Liver (tissue), 9 donors: ENCODE results near the gene MRFAP1. TPM values are rescaled to one million over a fixed set of nuclear protein-coding genes. Genes with fewer than 3 reads are reported as not detected.

Experiments
- DNase-seq: peaks from one replicate; pipeline ENCODE4 v3.0.0-alpha.2; 2017; ENCODE audit warnings: low spot score
- H3K27ac ChIP-seq, 2 donors: one replicate each; pipeline ENCODE4 v1.7.0; 2013; ENCODE audit warnings: inconsistent platforms in 2 of 2, low read length in 2 of 2, control low read depth in 1 of 2, low read depth in 1 of 2, mild to moderate bottlenecking in 1 of 2
- H3K27me3 ChIP-seq, 4 donors: one replicate each; pipeline versions ENCODE4 v1.6.1 to v1.7.0; 2013; ENCODE audit warnings: low read length in 3 of 4, inconsistent platforms in 1 of 4, mild to moderate bottlenecking in 1 of 4, moderate library complexity in 1 of 4; ENCODE audit not compliant: control insufficient read depth in 4 of 4, insufficient read depth in 4 of 4
- H3K36me3 ChIP-seq, 4 donors: one replicate each; pipeline versions ENCODE4 v1.6.1 to v1.7.0; 2013; ENCODE audit warnings: low read length in 3 of 4, mild to moderate bottlenecking in 3 of 4, low read depth in 1 of 4, moderate library complexity in 1 of 4; ENCODE audit not compliant: control insufficient read depth in 4 of 4, insufficient read depth in 3 of 4
- H3K4me1 ChIP-seq, 4 donors: one replicate each; pipeline versions ENCODE4 v1.6.1 to v1.7.0; 2013; ENCODE audit warnings: low read length in 3 of 4, mild to moderate bottlenecking in 3 of 4, moderate library complexity in 1 of 4; ENCODE audit not compliant: control insufficient read depth in 4 of 4, insufficient read depth in 4 of 4
- H3K4me3 ChIP-seq, 3 donors: one replicate each; pipeline versions ENCODE4 v1.6.1 to v1.7.0; 2013; ENCODE audit warnings: low read length in 3 of 3, control low read depth in 1 of 3, low read depth in 1 of 3, mild to moderate bottlenecking in 1 of 3
- H3K9ac ChIP-seq, 2 donors: one replicate each; pipeline ENCODE4 v1.7.0; 2013; ENCODE audit warnings: low read length in 2 of 2, mild to moderate bottlenecking in 2 of 2, moderate library complexity in 2 of 2, control low read depth in 1 of 2, low read depth in 1 of 2
- H3K9me3 ChIP-seq, 4 donors: one replicate each; pipeline versions ENCODE4 v1.6.1 to v1.7.0; 2013; ENCODE audit warnings: low read length in 3 of 4; ENCODE audit not compliant: control insufficient read depth in 4 of 4
- EGR1 ChIP-seq, 2 donors: IDR thresholded peaks; 2 replicates each; pipeline ENCODE4 v1.6.1; 2016 to 2018; ENCODE audit warnings: antibody characterized with exemption in 2 of 2, low read depth in 2 of 2
- FOXA2 ChIP-seq: IDR thresholded peaks from 2 replicates; pipeline ENCODE4 v1.6.1; 2016; ENCODE audit warnings: antibody characterized with exemption
- GABPA ChIP-seq, 2 donors: IDR thresholded peaks in 1 of 2; conservative IDR thresholded peaks in 1 of 2; 2 replicates each; pipeline ENCODE4 v1.6.1; 2016; ENCODE audit warnings: antibody characterized with exemption in 2 of 2, mild to moderate bottlenecking in 1 of 2, moderate library complexity in 1 of 2
- HNF4A ChIP-seq, 2 donors: conservative IDR thresholded peaks; 2 replicates each; pipeline ENCODE4 v1.6.1; 2016; ENCODE audit warnings: antibody characterized with exemption in 2 of 2, mild to moderate bottlenecking in 2 of 2
- RAD21 ChIP-seq, 2 donors: IDR thresholded peaks; 2 replicates each; pipeline ENCODE4 v1.6.1; 2016; ENCODE audit warnings: antibody characterized with exemption in 2 of 2, mild to moderate bottlenecking in 2 of 2
- RXRA ChIP-seq, 2 donors: IDR thresholded peaks; 2 replicates each; pipeline ENCODE4 v1.6.1; 2017 to 2018; ENCODE audit warnings: antibody characterized with exemption in 2 of 2, mild to moderate bottlenecking in 1 of 2
- TAF1 ChIP-seq: conservative IDR thresholded peaks from 2 replicates; pipeline ENCODE4 v1.6.1; 2016; ENCODE audit warnings: antibody characterized with exemption, mild to moderate bottlenecking
- WGBS: extraction: QIAGEN DNeasy Blood & Tissue Kit; methylation state at CpG from one replicate; pipeline ENCODE4 v1.1.7; 2013; 5-methylcytosine and 5-hydroxymethylcytosine counted together
- polyA plus RNA-seq, 2 donors: library from polyadenylated mRNA; stranded (reverse) in 1 of 2; unstranded in 1 of 2; fragments of 200-250 nt in 1 of 2; fragments of >200 nt in 1 of 2; fragmentation: Nextera tagmentation in 1 of 2; extraction: Ambion mirVana in 1 of 2; gene quantifications; one replicate each; pipeline versions ENCODE4 v1.2.1 to v1.2.3, GENCODE V29; 2013 to 2015
- total RNA-seq, 2 donors: library from RNA; depleted of rRNA; stranded (reverse); fragments of >200 nt; gene quantifications; one replicate each; pipeline ENCODE4 v1.2.3, GENCODE V29; 2014
- TF ChIP-seq, protein P1 (sequence below): IDR thresholded peaks from 2 replicates; pipeline ENCODE4 v1.6.1; 2016; ENCODE audit warnings: antibody characterized with exemption, mild to moderate bottlenecking
- TF ChIP-seq, protein P2 (sequence below): IDR thresholded peaks from 2 replicates; pipeline ENCODE4 v1.6.1; 2016; ENCODE audit warnings: antibody characterized with exemption
- TF ChIP-seq, protein P3 (sequence below): IDR thresholded peaks from 2 replicates; pipeline ENCODE4 v1.6.1; 2016; ENCODE audit warnings: antibody characterized with exemption
- donor health status: healthy.
- donor health status: healthy.
- donor health status: healthy.
- donor health status: healthy.
- donor health status: healthy.

MRFAP1 gene
- total and polyA plus RNA-seq, 4 donors = 78.5 to 176 (median 104) TPM

DNA sequence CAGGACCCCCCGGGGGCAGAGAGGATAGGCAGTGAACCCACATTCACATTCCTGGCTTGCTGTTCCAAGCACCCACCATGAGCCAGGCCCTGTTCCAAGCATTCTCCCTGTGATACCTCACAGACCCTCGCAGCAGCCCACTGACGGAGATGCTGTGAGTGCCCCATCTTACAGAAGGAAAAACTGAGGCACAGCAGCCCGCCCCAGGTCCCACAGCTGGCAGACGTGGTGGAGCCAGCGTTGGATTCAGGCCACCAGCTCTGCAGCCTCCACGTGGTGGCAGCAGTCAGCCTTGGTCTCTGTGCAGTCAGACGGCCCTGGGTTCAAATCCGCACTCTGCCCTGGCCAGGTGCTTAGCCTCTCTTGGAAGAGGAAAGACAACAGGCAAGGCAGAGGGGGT, 48.7 kb upstream of the MRFAP1 start (continued):
- TF ChIP-seq RXRA (IDR thresholded peaks at IDR 0.05) (no peak), HNF4A (conservative IDR thresholded peaks at IDR 0.05) (no peak), TAF1 (no peak)

DNA sequence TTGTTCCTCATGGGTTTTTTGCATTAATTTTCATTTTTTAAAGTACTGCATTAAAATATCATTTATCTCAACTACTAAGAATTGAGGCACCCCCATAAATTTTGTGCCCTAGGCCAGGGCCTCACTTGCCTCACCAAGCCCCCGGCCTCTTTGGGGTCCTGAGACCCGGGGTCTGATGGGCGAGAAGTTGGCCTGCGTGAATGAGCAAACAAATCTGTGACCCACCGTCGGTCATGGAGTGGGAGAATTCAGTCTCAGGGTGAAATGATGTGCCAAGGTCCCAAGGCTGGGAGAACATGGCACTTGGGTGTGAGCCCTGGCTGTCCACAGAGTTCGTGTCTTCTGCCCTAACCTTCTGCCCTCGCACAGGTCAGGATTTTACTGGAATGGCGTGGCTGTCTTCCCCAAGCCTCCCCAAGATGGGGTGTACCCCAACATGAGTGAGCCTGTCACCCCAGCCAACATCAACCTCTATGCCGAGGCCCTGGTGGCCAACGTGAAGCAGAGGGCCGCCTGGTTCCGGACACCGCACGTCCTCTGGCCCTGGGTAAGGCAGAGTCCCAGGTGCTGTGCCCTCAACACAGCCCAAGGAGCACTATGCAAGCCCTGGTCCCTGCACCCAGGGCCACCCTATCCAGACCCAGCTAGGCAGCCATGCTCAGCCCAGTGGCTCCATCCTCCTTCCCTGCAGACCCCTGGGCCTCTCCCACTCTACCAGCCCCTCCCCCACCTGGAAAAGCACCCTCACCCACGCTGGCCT, 47.5 kb upstream of the MRFAP1 start:
- no peaks in the 10 kb centered on the region for H3K27me3 ChIP-seq
- H3K27ac ChIP-seq = no peak overlapping the region
- no peak overlapping the region for H3K4me3 ChIP-seq
- no peaks in the 10 kb centered on the region for H3K9me3 ChIP-seq
- no peak for DNase-seq
- 97% methylated on average over 16 of the region's 16 CpGs for WGBS
- H3K9ac ChIP-seq = no peak overlapping the region
- peaks cover 1 to 27% (median 4%) of the 10 kb centered on the region in 4 donors for H3K36me3 ChIP-seq
- TF ChIP-seq, protein P1, sequence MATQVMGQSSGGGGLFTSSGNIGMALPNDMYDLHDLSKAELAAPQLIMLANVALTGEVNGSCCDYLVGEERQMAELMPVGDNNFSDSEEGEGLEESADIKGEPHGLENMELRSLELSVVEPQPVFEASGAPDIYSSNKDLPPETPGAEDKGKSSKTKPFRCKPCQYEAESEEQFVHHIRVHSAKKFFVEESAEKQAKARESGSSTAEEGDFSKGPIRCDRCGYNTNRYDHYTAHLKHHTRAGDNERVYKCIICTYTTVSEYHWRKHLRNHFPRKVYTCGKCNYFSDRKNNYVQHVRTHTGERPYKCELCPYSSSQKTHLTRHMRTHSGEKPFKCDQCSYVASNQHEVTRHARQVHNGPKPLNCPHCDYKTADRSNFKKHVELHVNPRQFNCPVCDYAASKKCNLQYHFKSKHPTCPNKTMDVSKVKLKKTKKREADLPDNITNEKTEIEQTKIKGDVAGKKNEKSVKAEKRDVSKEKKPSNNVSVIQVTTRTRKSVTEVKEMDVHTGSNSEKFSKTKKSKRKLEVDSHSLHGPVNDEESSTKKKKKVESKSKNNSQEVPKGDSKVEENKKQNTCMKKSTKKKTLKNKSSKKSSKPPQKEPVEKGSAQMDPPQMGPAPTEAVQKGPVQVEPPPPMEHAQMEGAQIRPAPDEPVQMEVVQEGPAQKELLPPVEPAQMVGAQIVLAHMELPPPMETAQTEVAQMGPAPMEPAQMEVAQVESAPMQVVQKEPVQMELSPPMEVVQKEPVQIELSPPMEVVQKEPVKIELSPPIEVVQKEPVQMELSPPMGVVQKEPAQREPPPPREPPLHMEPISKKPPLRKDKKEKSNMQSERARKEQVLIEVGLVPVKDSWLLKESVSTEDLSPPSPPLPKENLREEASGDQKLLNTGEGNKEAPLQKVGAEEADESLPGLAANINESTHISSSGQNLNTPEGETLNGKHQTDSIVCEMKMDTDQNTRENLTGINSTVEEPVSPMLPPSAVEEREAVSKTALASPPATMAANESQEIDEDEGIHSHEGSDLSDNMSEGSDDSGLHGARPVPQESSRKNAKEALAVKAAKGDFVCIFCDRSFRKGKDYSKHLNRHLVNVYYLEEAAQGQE = no peak
- no peak for TF ChIP-seq HNF4A (conservative IDR thresholded peaks at IDR 0.05)
- no peaks in the 10 kb centered on the region for H3K4me1 ChIP-seq

DNA sequence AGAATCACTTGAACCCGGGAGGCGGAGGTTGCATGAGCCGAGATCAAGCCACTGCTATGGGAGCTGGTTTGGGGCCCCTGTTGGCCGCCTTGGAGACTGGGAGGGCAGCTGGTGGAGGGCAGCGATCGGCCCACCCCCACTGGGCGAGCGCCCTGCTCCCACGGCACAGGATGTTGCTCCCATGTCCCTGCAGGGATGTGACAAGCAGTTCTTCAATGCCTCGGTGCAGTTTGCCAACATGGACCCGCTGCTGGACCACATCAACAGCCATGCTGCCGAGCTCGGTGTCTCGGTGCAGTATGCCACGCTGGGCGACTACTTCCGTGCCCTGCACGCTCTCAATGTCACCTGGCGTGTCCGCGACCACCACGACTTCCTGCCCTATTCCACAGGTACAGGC, 46.1 kb upstream of the MRFAP1 start:
- WGBS = 97% methylated on average over 22 of the region's 22 CpGs
- Histone ChIP-seq H3K9me3 (no peaks in the 10 kb centered on the region), H3K36me3 (peaks cover 1 to 23% (median 7%) of the 10 kb centered on the region in 4 donors), H3K27ac (no peak overlapping the region), H3K9ac (no peak overlapping the region), H3K27me3 (no peaks in the 10 kb centered on the region), H3K4me3 (no peak overlapping the region), H3K4me1 (no peaks in the 10 kb centered on the region)
- no peak for DNase-seq
- TF ChIP-seq, protein P2, sequence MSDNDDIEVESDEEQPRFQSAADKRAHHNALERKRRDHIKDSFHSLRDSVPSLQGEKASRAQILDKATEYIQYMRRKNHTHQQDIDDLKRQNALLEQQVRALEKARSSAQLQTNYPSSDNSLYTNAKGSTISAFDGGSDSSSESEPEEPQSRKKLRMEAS = no peak
- TF ChIP-seq FOXA2 (no peak), RAD21 (IDR thresholded peaks at IDR 0.05) (no peak), GABPA (IDR thresholded peaks at IDR 0.05 in 1 of 2, conservative IDR thresholded peaks at IDR 0.05 in 1 of 2) (no peak), EGR1 (IDR thresholded peaks at IDR 0.05; ENCODE audit: low read depth in 2 of 2) (no peak)
- TF ChIP-seq, protein P3, sequence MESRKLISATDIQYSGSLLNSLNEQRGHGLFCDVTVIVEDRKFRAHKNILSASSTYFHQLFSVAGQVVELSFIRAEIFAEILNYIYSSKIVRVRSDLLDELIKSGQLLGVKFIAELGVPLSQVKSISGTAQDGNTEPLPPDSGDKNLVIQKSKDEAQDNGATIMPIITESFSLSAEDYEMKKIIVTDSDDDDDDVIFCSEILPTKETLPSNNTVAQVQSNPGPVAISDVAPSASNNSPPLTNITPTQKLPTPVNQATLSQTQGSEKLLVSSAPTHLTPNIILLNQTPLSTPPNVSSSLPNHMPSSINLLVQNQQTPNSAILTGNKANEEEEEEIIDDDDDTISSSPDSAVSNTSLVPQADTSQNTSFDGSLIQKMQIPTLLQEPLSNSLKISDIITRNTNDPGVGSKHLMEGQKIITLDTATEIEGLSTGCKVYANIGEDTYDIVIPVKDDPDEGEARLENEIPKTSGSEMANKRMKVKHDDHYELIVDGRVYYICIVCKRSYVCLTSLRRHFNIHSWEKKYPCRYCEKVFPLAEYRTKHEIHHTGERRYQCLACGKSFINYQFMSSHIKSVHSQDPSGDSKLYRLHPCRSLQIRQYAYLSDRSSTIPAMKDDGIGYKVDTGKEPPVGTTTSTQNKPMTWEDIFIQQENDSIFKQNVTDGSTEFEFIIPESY = no peak
